Naive thymus-derived CD4-positive, alpha-beta T cell (primary cell): ENCODE data around the gene CDH13. TPM values are rescaled to one million over a fixed set of nuclear protein-coding genes. Genes with fewer than 3 reads are reported as not detected.

Experiments used
- ATAC-seq: fragments of 150-1000 bp; cut with Tn5 transposase; 2 replicates; pipeline ENCODE4 v1.10.0; 2021; ENCODE audit warnings: mild to moderate bottlenecking, moderate library complexity
- CTCF ChIA-PET: fragments of 350-600 bp; sonication (Branson Sonifier 250); formaldehyde crosslinking; loops from one replicate; lab custom pipeline; 2021; ENCODE audit warnings: antibody characterized with exemption; lab: Charles Lee
- POLR2A ChIA-PET: fragments of 350-600 bp; sonication (Branson Sonifier 250); formaldehyde crosslinking; loops from one replicate; lab custom pipeline; 2021; ENCODE audit warnings: antibody characterized with exemption, inconsistent platforms; lab: Charles Lee
- DNase-seq, 9 donors: peaks; one replicate each; pipeline versions ENCODE4 v3.0.0 to v3.0.0-alpha.2; 2020 to 2022; ENCODE audit warnings: mixed read lengths in 1 of 9
- H3K27ac ChIP-seq: one replicate; pipeline ENCODE4 v1.7.0; 2013; ENCODE audit warnings: mild to moderate bottlenecking, low read depth, low read length, moderate library complexity
- H3K27me3 ChIP-seq, 2 donors: one replicate each; pipeline ENCODE4 v1.7.0; 2013; ENCODE audit warnings: low read length in 2 of 2, mild to moderate bottlenecking in 2 of 2, moderate library complexity in 2 of 2; ENCODE audit not compliant: control insufficient read depth in 2 of 2, insufficient read depth in 2 of 2
- H3K36me3 ChIP-seq, 3 experiments: 1 replicate in 2 of 3; 2 replicates in 1 of 3; pipeline ENCODE4 v1.7.0; 2013; ENCODE audit warnings: low read length in 3 of 3, mild to moderate bottlenecking in 3 of 3, moderate library complexity in 1 of 3; ENCODE audit not compliant: insufficient read depth in 3 of 3, control insufficient read depth in 2 of 3
- H3K4me1 ChIP-seq, 2 donors: one replicate each; pipeline ENCODE4 v1.7.0; 2013; ENCODE audit warnings: low read length in 2 of 2, mild to moderate bottlenecking in 2 of 2, moderate library complexity in 1 of 2; ENCODE audit not compliant: control insufficient read depth in 2 of 2, insufficient read depth in 2 of 2
- H3K4me3 ChIP-seq: 2 replicates; pipeline ENCODE4 v1.7.0; 2013; ENCODE audit warnings: mild to moderate bottlenecking, low read length
- H3K9me3 ChIP-seq, 3 experiments: 1 replicate in 2 of 3; 2 replicates in 1 of 3; pipeline ENCODE4 v1.7.0; 2013; ENCODE audit warnings: low read length in 3 of 3; ENCODE audit not compliant: control insufficient read depth in 2 of 3
- H3K27ac Mint-ChIP-seq, 9 donors: one replicate each; pipeline ENCODE4 v1.8.0; 2020 to 2022; ENCODE audit warnings: mixed read lengths in 9 of 9, mild to moderate bottlenecking in 8 of 9, moderate library complexity in 5 of 9, inconsistent platforms in 2 of 9
- H3K27me3 Mint-ChIP-seq, 5 donors: one replicate each; pipeline ENCODE4 v1.8.0; 2021 to 2022; ENCODE audit warnings: mixed read lengths in 5 of 5, mild to moderate bottlenecking in 1 of 5
- H3K36me3 Mint-ChIP-seq, 5 donors: one replicate each; pipeline ENCODE4 v1.8.0; 2020 to 2022; ENCODE audit warnings: mixed read lengths in 5 of 5, mild to moderate bottlenecking in 3 of 5, inconsistent platforms in 1 of 5
- H3K4me1 Mint-ChIP-seq, 7 donors: one replicate each; pipeline ENCODE4 v1.8.0; 2020 to 2022; ENCODE audit warnings: mixed read lengths in 7 of 7, mild to moderate bottlenecking in 3 of 7, inconsistent platforms in 1 of 7
- H3K4me3 Mint-ChIP-seq, 10 donors: one replicate each; pipeline ENCODE4 v1.8.0; 2020 to 2022; ENCODE audit warnings: mild to moderate bottlenecking in 10 of 10, mixed read lengths in 10 of 10, moderate library complexity in 6 of 10, inconsistent platforms in 2 of 10
- H3K9me3 Mint-ChIP-seq, 11 donors: one replicate each; pipeline ENCODE4 v1.8.0; 2020 to 2022; ENCODE audit warnings: mixed read lengths in 11 of 11, mild to moderate bottlenecking in 4 of 11, inconsistent platforms in 1 of 11, moderate library complexity in 1 of 11
- intact Hi-C, 2 donors: fragments of 100-400 bp; cut with micrococcal nuclease; formaldehyde crosslinking; loops; one replicate each; pipeline ENCODE4 v1.15.1; 2023
- polyA plus RNA-seq, 2 donors: library from polyadenylated mRNA; unstranded; fragments of 300-500 nt; fragmentation: Illumina TruSeq; gene quantifications; one replicate each; pipeline ENCODE4 v1.2.3, GENCODE V29; 2021
- total RNA-seq, 6 experiments: library from RNA in 5 of 6; stranded (reverse) in 5 of 6; gene quantifications; 1 replicate in 5 of 6; 2 replicates in 1 of 6; pipeline ENCODE4 v1.2.3 and lab custom pipeline; 2021 to 2026

CDH13 gene
- total and polyA plus RNA-seq, 7 experiments from 2014 or later: not detected

GRCh38 chr16:82769845-82770244 lies 143.1 kb downstream of the CDH13 start:
- no peaks in the 10 kb centered on the region for H3K36me3 Mint-ChIP-seq
- H3K4me3 ChIP-seq: no peak overlapping the region
- H3K4me3 Mint-ChIP-seq: no peak overlapping the region
- H3K27ac Mint-ChIP-seq: no peak overlapping the region
- peaks cover 0 to 4% (median 0%) of the 10 kb centered on the region in 11 donors for H3K9me3 Mint-ChIP-seq
- no peaks in the 10 kb centered on the region for H3K9me3 ChIP-seq
- H3K27ac ChIP-seq: no peak overlapping the region
- intact Hi-C loops: no loop called here
- H3K27me3 Mint-ChIP-seq: peaks cover 4 to 37% (median 20%) of the 10 kb centered on the region in 5 donors
- H3K27me3 ChIP-seq: no peaks in the 10 kb centered on the region
- no peak for DNase-seq
- no peak for ATAC-seq
- CTCF ChIA-PET: no interaction called here
- no peaks in the 10 kb centered on the region for H3K4me1 ChIP-seq
- no peaks in the 10 kb centered on the region for H3K36me3 ChIP-seq
- POLR2A ChIA-PET: no interaction called here
- H3K4me1 Mint-ChIP-seq: peaks cover 0 to 8% (median 0%) of the 10 kb centered on the region in 7 donors

- intact Hi-C loops: no loop called here
- Histone ChIP-seq H3K36me3 (no peaks in the 10 kb centered on the region), H3K4me1 (no peaks in the 10 kb centered on the region), H3K4me3 (no peak overlapping the region), H3K9me3 (no peaks in the 10 kb centered on the region), H3K27ac (no peak overlapping the region), H3K27me3 (no peaks in the 10 kb centered on the region)
- H3K9me3 Mint-ChIP-seq: peaks cover 0 to 2% (median 0%) of the 10 kb centered on the region in 11 donors
- CTCF ChIA-PET: no interaction called here
- DNase-seq (no peak), ATAC-seq (no peak)
- no peaks in the 10 kb centered on the region for H3K36me3 Mint-ChIP-seq
- H3K4me3 Mint-ChIP-seq: no peak overlapping the region
- POLR2A ChIA-PET: no interaction called here
- H3K27me3 Mint-ChIP-seq: peaks cover 4 to 33% (median 12%) of the 10 kb centered on the region in 5 donors
- no peak overlapping the region for H3K27ac Mint-ChIP-seq
- peaks cover 0 to 20% (median 0%) of the 10 kb centered on the region in 7 donors for H3K4me1 Mint-ChIP-seq
Measured at GRCh38 chr16:82772215-82772614, 145.4 kb downstream of the CDH13 start.

GRCh38 chr16:82773018-82773417 lies 146.2 kb downstream of the CDH13 start:
- H3K27ac Mint-ChIP-seq: peak overlapping the region in 1 of 9 donors; percentile 6
- H3K9me3 Mint-ChIP-seq: peaks cover 0 to 2% (median 0%) of the 10 kb centered on the region in 11 donors
- ChIA-PET POLR2A (no interaction called here), CTCF (no interaction called here)
- intact Hi-C loops: no loop called here
- no peak for DNase-seq
- Histone ChIP-seq H3K4me3 (no peak overlapping the region), H3K36me3 (no peaks in the 10 kb centered on the region), H3K4me1 (no peaks in the 10 kb centered on the region), H3K27me3 (no peaks in the 10 kb centered on the region), H3K9me3 (no peaks in the 10 kb centered on the region), H3K27ac (no peak overlapping the region)
- ATAC-seq: no peak
- no peaks in the 10 kb centered on the region for H3K36me3 Mint-ChIP-seq
- H3K27me3 Mint-ChIP-seq: peaks cover 0 to 27% (median 6%) of the 10 kb centered on the region in 5 donors
- no peak overlapping the region for H3K4me3 Mint-ChIP-seq
- peaks cover 0 to 20% (median 0%) of the 10 kb centered on the region in 7 donors for H3K4me1 Mint-ChIP-seq

- POLR2A ChIA-PET: no interaction called here
- Histone ChIP-seq H3K9me3 (no peaks in the 10 kb centered on the region), H3K4me3 (no peak overlapping the region), H3K27ac (no peak overlapping the region), H3K4me1 (no peaks in the 10 kb centered on the region), H3K36me3 (no peaks in the 10 kb centered on the region), H3K27me3 (no peaks in the 10 kb centered on the region)
- peaks cover 0 to 23% (median 0%) of the 10 kb centered on the region in 7 donors for H3K4me1 Mint-ChIP-seq
- ATAC-seq (peak; percentile 41), DNase-seq (no peak)
- intact Hi-C loops: no loop called here
- no peak overlapping the region for H3K27ac Mint-ChIP-seq
- H3K4me3 Mint-ChIP-seq: no peak overlapping the region
- H3K27me3 Mint-ChIP-seq: peaks cover 0 to 17% (median 15%) of the 10 kb centered on the region in 5 donors
- H3K9me3 Mint-ChIP-seq: peaks cover 0 to 2% (median 0%) of the 10 kb centered on the region in 11 donors
- no peaks in the 10 kb centered on the region for H3K36me3 Mint-ChIP-seq
- CTCF ChIA-PET: no interaction called here
Measured at GRCh38 chr16:82776470-82777146, 149.8 kb downstream of the CDH13 start.

- Histone ChIP-seq H3K27me3 (no peaks in the 10 kb centered on the region), H3K9me3 (no peaks in the 10 kb centered on the region), H3K27ac (no peak overlapping the region), H3K36me3 (no peaks in the 10 kb centered on the region), H3K4me1 (no peaks in the 10 kb centered on the region), H3K4me3 (no peak overlapping the region)
- POLR2A ChIA-PET: no interaction called here
- peaks cover 0 to 7% (median 0%) of the 10 kb centered on the region in 7 donors for H3K4me1 Mint-ChIP-seq
- no peak overlapping the region for H3K4me3 Mint-ChIP-seq
- CTCF ChIA-PET: no interaction called here
- intact Hi-C loops: no loop called here
- peaks cover 0 to 11% (median 4%) of the 10 kb centered on the region in 5 donors for H3K27me3 Mint-ChIP-seq
- ATAC-seq (no peak), DNase-seq (no peak)
- no peak overlapping the region for H3K27ac Mint-ChIP-seq
- no peaks in the 10 kb centered on the region for H3K36me3 Mint-ChIP-seq
- H3K9me3 Mint-ChIP-seq: peaks cover 0 to 5% (median 0%) of the 10 kb centered on the region in 11 donors
Measured at GRCh38 chr16:82782715-82783251, 156.0 kb downstream of the CDH13 start.

- Histone ChIP-seq H3K9me3 (no peaks in the 10 kb centered on the region), H3K4me3 (no peak overlapping the region), H3K27ac (no peak overlapping the region), H3K36me3 (no peaks in the 10 kb centered on the region), H3K4me1 (no peaks in the 10 kb centered on the region), H3K27me3 (no peaks in the 10 kb centered on the region)
- ATAC-seq (no peak), DNase-seq (no peak)
- H3K27ac Mint-ChIP-seq: no peak overlapping the region
- intact Hi-C loops: no loop called here
- ChIA-PET CTCF (no interaction called here), POLR2A (no interaction called here)
- H3K27me3 Mint-ChIP-seq: peaks cover 0 to 6% (median 0%) of the 10 kb centered on the region in 5 donors
- H3K4me1 Mint-ChIP-seq: peaks cover 0 to 7% (median 0%) of the 10 kb centered on the region in 7 donors
- H3K4me3 Mint-ChIP-seq: no peak overlapping the region
- H3K36me3 Mint-ChIP-seq: no peaks in the 10 kb centered on the region
- H3K9me3 Mint-ChIP-seq: peaks cover 0 to 7% (median 0%) of the 10 kb centered on the region in 11 donors
Measured at GRCh38 chr16:82783933-82784572, 157.3 kb downstream of the CDH13 start.
